ENCODE data around the gene BTBD17.

DNA sequence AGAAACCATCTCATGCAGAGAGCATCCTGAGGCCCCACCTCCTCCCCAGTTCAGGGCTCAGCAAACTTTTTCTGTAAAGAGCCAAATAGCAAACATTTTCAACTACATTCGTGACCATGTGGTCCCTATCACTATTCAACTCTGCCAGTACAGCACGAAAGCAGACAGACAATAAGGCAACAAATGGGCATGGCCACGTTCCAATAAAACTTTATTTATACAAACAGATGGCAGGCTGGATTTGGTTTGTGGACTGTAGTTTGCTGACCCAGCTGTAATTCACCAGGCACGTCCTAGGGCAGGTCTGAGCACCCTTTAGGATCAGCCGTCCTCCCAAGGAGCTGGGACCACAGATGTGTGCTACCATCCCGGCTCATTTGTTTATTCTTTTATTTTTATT, 43.1 kb upstream of the BTBD17 start:
- TF ChIP-seq, protein P1, sequence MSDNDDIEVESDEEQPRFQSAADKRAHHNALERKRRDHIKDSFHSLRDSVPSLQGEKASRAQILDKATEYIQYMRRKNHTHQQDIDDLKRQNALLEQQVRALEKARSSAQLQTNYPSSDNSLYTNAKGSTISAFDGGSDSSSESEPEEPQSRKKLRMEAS (IDR thresholded peaks at IDR 0.05; ENCODE audit: low read depth): no peak
- no peak for TF ChIP-seq EP300 (IDR thresholded peaks at IDR 0.05; ENCODE audit: borderline replicate concordance in 1 of 2, low read depth in 1 of 2, low read length in 1 of 2)
- no peak for TF ChIP-seq POLR2AphosphoS5 (IDR thresholded peaks at IDR 0.05; ENCODE audit: low read depth, low read length)
- TF ChIP-seq TCF12 (IDR thresholded peaks at IDR 0.05): no peak
- TF ChIP-seq, protein P2, sequence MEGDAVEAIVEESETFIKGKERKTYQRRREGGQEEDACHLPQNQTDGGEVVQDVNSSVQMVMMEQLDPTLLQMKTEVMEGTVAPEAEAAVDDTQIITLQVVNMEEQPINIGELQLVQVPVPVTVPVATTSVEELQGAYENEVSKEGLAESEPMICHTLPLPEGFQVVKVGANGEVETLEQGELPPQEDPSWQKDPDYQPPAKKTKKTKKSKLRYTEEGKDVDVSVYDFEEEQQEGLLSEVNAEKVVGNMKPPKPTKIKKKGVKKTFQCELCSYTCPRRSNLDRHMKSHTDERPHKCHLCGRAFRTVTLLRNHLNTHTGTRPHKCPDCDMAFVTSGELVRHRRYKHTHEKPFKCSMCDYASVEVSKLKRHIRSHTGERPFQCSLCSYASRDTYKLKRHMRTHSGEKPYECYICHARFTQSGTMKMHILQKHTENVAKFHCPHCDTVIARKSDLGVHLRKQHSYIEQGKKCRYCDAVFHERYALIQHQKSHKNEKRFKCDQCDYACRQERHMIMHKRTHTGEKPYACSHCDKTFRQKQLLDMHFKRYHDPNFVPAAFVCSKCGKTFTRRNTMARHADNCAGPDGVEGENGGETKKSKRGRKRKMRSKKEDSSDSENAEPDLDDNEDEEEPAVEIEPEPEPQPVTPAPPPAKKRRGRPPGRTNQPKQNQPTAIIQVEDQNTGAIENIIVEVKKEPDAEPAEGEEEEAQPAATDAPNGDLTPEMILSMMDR (IDR thresholded peaks at IDR 0.05): no peak
- TF ChIP-seq RAD21 (IDR thresholded peaks at IDR 0.05; ENCODE audit: low read length): no peak
- no peak for TF ChIP-seq GABPA (IDR thresholded peaks at IDR 0.05; ENCODE audit: low read depth)
- TF ChIP-seq RXRA (IDR thresholded peaks at IDR 0.05; ENCODE audit: borderline replicate concordance, low read depth): no peak
